Measurements from ENCODE around the gene TUB.

GRCh38 chr11:8099291-8099899 is 18.4 kb downstream of the TUB start:
- TF ChIP-seq CTCF (IDR thresholded peaks at IDR 0.05; ENCODE audit: insufficient read depth, low read length, poor library complexity, severe bottlenecking): peak; percentile 96
- no peak for TF ChIP-seq EZH2phosphoT487 (conservative IDR thresholded peaks at IDR 0.05; ENCODE audit: low read length)

Data from SU-DHL-6 (cell line).